B cell (primary cell): Measurements from ENCODE around the gene RTL1.

Experiments
- EZH2 ChIP-seq: IDR thresholded peaks from 2 replicates; pipeline ENCODE4 v1.6.1; 2012; ENCODE audit warnings: borderline replicate concordance, low read depth, mild to moderate bottlenecking, moderate library complexity, low read length; ENCODE audit not compliant: insufficient read depth, poor library complexity, severe bottlenecking
- TF ChIP-seq, protein P1 (sequence below): fragments of 200-600 bp; IDR thresholded peaks from one replicate; pipeline ENCODE4 v1.8.0; 2022; ENCODE audit warnings: antibody characterized with exemption, mild to moderate bottlenecking

DNA sequence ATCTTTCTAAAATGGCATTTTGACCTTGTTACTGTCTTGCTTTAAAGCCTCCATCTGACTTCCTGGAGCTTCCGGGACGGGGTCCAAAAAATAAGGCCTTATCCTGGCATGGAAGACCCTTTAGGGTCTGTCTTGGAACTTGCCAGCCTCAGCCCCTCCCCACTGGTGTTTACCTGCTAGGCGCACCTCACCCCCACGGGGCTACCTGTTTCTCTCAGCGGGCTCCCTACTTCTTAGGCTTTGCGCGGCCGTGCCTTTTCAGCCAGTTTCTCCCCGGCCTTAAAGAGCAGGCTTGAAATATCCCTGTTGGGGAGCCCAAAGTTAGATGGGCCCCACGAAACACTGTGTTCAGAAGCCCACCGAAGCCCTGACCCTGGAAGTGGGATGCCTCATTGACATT, 5.1 kb downstream of the RTL1 start:
- TF ChIP-seq, protein P1, sequence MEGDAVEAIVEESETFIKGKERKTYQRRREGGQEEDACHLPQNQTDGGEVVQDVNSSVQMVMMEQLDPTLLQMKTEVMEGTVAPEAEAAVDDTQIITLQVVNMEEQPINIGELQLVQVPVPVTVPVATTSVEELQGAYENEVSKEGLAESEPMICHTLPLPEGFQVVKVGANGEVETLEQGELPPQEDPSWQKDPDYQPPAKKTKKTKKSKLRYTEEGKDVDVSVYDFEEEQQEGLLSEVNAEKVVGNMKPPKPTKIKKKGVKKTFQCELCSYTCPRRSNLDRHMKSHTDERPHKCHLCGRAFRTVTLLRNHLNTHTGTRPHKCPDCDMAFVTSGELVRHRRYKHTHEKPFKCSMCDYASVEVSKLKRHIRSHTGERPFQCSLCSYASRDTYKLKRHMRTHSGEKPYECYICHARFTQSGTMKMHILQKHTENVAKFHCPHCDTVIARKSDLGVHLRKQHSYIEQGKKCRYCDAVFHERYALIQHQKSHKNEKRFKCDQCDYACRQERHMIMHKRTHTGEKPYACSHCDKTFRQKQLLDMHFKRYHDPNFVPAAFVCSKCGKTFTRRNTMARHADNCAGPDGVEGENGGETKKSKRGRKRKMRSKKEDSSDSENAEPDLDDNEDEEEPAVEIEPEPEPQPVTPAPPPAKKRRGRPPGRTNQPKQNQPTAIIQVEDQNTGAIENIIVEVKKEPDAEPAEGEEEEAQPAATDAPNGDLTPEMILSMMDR = no peak
- TF ChIP-seq EZH2 = no peak
